ENCODE results near the gene NSUN4. TPM values are rescaled to one million over a fixed set of nuclear protein-coding genes. Genes with fewer than 3 reads are reported as not detected.
"Not testable (repeated sequence)": the region's sequence is repeated elsewhere in the genome, so short reads cannot be mapped to it uniquely, and the experiment has no call there.

NSUN4 gene
- total RNA-seq, 1 donor from 2014 or later = 26.3 TPM

DNA sequence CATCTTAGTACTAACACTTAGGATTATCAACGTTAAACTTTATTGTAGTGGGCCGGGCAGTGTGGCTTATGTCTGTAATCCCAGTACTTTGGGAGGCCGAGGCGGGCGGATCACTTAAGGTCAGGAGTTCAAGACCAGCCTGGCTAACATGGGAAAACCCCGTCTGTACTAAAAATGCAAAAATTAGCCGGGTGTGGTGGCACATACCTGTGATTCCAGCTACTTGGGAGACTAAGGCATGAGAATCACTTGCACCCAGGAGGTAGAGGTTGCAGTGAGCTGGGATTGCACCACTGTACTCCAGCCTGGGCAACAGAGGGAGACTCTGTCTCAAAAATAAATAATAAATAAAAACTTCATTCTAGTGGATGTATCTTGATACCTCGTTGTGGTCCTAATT lies 25.2 kb downstream of the NSUN4 start:
- not testable (repeated sequence) for DNase-seq (ENCODE audit: low spot score)

DNA sequence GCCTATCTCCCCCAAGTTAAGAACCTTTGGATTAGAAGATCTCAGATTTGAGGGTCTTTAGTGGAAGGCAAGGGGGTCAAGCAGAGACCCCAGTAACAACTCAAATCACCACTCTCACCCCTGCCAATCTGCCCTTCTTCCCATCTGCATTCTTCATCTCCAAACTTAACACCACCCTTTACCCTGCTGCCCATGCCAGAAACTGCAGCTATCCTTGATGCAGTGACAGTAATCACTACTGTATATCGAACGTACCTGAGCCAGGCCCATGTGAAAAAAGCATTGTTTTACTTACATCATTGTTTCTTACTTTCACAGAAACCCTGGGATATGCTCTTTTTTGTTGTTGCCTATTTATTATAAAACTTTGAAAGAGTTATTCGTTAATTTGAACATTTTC lies 26.5 kb downstream of the NSUN4 start:
- DNase-seq (ENCODE audit: low spot score) = no peak

DNA sequence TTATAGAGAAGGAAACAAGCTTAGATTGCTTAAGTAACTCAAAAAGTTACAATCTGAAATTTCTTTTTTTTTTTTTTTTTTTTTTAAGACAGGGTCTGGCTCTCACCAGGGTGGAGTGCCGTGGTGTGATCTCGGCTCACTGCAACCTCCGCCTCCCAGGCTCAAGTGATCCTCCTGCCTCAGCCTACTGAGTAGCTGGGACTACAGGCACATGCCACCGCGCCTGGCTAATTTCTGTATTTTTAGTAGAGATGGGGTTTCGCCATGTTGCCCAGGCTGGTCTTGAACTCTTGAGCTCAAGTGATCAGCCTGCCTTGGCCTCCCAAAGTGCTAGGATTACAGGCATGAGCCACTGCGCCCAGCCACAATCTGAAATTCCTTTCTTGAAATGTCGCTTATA lies 27.1 kb downstream of the NSUN4 start:
- not testable (repeated sequence) for DNase-seq (ENCODE audit: low spot score)

DNA sequence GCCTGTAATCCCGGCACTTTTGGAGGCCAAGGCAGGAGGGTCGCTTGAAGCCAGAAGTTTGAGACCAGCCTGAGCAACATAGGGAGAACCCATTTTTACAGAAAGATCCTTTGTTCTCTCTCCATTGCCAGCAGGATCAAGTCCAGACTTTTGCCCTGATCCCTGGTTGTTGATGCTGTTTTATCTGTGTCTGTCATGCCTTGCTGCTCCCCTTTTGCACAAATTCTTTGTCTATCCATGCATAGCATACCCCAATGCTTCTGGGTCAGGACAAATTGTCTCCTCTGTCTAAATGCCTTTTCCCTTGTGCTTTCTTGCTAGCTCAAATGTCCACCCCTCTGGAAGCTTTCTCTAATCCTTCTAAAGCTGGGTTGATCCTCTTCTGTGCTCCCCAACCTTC lies 28.2 kb downstream of the NSUN4 start:
- no peak for DNase-seq (ENCODE audit: low spot score)

DNA sequence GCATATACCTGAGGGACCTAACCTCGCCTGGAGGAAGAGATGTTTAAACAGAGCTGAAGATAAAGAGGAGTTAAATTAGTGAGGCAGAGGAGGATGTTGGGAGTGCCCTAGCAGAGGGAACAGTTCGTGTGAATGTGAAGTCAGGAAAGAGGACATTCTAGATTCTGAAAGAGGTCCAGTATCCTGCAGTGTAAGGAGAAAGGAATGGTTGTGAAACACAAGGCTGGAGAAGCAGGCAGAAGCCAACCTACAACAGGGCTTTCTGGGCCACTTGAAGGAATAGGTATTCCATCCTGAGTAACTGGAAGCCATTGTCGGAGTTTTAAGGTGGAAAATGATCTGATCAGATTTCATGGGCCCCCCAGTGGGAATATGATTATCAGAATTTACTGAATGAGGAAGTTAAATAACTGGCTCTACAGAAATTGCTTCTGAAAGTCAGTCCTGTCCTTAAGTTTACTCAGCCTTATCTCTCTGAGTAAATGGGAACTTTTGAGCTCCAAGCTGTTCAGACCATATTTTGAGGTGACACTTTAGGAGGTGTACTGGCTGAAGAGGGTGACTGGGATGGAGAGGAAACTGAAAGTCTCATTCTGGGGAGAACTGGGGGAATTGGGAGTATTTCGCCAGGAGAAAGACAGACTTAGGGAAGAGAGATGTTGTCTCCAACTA lies 29.1 kb downstream of the NSUN4 start:
- no peak for DNase-seq (ENCODE audit: low spot score)

DNA sequence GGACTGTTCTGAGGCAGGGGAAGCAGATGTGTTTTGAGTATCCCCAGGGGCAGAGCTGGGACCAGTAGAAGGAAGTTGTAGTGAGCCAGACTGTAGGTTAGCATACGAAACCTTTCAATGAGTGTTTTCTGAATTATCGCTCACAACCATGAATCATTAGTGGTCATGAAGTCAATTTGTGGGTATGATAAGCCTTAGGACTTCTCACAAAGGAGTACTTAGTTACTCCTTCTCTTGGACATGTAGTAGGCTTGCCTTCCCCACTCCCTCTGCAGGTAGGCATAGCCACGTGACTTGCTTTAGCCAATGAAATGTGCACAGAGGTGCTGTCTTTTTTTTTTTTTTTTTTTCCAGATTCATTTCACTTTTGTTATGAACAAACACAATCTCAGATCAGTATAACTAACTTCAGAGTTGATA lies 29.6 kb downstream of the NSUN4 start:
- no peak for DNase-seq (ENCODE audit: low spot score)

DNA sequence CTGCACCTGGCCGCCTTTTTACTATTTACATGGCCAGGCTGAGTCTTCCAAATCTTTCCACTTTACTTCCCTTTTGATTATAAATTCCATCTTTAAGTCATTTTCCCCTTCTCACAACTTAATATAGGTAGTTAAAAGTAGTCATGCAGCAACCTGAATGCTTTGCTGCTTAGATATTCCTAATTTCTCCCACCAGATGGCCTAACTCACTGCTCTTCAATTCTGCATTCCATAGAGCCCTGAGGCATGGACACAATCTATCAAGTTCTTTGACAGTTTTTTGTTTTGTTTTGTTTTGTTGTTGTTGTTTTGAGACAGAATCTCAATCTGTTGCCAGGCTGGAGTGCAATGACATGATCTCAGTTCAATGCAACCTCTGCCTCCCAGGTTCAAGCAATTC lies 31.8 kb downstream of the NSUN4 start:
- DNase-seq (ENCODE audit: low spot score) = no peak

DNA sequence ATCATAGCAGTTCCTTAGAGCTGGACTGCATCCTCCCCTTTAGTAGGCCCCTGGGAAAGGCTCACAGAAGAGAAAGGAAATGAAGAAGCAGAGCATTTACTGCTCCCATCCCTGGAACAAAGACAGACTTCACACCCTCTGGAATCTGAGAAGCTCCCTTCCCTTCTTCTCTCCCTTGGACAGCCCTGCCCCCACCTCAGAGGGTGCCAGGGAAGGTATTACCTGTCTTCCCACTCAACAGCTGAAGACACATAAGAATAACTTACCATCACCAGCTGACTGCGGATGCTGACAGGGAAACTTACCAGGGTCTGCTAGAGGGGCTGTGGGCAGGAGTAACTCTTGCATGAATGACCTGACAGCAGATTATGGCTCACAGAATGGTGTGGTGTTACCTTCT lies 39.4 kb downstream of the NSUN4 start:
- no peak for DNase-seq (ENCODE audit: low spot score)

DNA sequence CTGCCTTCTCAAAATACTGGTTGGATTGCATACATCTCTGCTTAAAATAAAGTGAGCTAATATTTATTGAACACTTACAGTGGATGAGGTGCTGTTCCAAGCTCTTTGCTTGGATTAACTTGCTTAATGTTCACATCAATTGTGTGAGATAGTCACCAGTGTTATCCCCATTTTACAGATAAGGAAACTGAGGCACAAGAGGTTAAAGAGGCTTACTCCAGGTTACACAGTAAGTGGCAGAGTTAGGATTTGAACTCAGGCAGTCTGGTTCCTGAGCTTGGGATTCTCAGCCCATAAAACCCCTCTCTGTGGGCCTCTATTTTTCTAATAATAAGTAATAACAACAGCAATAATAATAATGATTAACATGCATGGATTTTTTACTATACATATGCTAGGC lies 39.9 kb downstream of the NSUN4 start:
- DNase-seq (ENCODE audit: low spot score) = no peak

DNA sequence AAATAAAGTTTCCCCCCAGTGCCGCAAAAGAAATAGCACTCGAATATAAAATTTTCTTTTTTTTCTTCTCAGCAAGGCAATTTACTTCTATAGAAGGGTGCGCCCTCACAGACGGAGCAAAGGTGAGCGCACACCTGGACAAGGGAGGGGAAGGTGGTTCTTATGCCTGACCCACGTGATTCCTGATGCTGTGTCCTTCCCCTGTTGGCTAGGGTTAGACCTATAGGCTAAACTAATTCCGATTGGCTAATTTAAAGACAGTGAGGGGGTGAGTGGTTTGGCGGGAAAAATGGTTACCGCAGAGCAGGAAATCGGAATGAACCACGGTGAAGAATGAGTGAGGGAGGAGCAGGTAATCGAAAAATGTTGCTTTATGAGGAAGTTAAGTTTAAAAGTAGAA lies 52.9 kb downstream of the NSUN4 start:
- DNase-seq (ENCODE audit: low spot score) = no peak

DNA sequence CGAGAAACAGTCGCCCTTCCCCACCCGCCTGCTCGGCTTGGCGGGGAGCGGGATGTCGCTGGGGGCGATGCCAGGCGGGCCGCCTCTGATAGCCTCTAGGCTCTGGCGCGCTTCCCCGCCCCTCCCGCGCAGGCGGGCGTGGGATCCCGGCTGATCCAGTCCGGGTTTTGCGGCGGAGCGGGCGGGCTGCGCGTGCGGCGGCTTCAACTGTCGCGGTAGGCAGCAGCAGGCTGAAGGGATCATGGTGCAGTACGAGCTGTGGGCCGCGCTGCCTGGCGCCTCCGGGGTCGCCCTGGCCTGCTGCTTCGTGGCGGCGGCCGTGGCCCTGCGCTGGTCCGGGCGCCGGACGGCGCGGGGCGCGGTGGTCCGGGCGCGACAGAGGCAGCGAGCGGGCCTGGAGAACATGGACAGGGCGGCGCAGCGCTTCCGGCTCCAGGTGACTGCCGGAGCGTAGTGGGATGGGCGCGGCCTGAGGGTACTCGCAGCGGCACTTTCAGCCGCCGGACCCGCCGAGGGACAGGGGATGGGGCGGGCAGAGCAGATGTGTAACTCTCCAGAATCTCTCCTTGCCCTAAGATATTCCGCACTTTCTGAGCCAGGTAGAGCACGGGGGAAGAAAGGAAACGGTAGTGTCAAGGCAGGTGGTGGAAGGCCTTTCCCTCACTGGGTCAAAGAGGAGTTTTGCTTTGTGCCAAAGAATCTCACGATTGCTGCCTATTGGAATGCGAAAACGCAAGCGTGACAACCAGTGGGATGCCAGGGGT lies 53.7 kb downstream of the NSUN4 start, which contains the start of gene FAAH:
TSS of gene FAAH (plus strand) at position 210 of the 764 bp plus-strand sequence. CDS start at position 242, 32 bp downstream.
- peak; percentile 62 for DNase-seq (ENCODE audit: low spot score)

DNA sequence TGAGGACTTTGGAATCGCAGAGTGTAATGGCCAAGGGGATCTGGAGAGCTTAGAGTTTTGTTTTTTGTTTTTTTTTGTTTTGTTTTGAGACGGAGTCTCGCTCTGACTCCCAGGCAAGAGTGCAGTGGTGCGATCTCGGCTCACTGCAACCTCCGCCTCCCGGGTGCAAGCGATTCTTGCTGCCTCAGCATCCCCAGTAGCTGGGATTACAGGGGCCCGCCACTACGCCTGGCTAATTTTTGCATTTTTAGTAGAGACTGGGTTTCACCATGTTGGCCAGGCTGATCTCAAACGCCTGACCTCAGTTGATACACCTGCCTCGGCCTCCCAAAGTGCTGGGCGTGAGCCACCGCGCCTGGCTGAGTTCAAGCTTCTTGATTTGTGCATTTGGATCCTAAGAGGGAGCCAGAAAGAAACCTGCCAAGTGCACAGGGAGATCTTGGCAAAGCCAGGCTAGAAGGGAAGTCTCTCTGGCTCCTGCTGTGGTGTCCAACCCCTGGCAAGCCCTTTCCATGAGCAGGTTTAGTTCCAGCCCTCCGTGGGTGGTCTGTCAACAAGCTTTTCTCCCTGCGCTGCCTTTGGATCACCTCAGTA lies 54.4 kb downstream of the NSUN4 start:
- DNase-seq (ENCODE audit: low spot score) = no peak

DNA sequence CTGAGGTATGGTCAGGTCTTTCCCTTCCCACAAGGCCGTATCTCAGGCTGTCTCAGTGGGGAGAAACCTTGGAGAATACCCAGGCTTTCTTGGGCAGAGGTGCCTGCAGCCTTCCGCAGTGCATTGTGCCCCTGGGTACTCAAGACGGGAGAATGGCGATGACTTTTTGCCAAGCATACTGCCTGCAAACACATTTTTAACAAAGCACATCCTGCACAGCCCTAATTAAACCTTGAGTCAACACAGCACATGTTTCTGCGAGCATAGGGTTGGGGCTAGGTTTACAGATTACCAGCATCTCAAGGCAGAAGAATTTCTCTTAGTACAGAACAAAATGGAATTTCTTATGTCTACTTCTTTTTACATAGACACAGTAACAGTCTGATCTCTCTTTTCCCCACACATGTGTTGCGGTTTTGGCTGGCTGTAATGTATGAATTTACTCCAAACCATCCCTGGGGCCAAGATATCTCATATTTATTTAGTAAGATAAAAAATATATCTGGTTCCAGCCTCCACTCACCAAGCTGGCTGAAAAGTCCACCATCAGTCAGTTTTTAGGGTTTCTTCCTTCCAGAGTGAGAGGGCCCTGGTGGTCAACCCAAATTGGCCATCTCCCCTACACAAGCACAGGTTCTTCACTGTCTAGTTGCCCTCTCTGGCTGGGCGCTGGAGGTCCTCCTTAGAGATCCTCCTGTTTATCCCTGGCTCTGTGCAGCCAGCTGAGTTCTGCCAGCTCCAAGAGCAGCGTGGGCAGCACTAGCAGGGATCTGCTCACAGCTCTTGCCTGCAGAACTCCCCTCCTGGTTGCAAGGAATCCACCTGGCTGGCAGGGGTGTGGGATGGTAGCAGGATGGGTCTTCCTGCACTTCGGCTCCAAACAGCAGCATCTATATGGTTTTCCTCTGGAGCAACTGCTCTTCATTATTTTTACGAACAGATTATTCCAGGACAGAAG lies 56.1 kb downstream of the NSUN4 start:
- DNase-seq (ENCODE audit: low spot score) = no peak

DNA sequence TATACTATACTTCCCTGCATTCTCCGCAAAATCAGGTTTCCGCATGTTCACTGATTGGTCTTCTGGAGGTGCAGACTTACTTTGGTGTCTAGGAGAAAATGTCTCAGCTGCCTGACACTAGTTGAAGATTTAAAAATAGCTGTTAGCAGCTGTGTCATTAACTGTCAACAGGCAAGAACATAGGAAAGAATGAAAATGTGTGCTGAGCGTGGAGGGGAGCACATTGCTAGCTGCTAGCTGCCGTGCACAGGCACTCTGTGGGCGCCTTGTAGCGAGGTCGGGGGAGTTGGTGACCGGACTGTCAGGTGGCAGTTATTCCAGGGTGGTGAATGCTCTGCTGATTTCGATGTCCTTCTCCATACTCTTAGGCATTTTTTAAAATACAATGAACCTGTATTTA lies 58.7 kb downstream of the NSUN4 start:
- no peak for DNase-seq (ENCODE audit: low spot score)

DNA sequence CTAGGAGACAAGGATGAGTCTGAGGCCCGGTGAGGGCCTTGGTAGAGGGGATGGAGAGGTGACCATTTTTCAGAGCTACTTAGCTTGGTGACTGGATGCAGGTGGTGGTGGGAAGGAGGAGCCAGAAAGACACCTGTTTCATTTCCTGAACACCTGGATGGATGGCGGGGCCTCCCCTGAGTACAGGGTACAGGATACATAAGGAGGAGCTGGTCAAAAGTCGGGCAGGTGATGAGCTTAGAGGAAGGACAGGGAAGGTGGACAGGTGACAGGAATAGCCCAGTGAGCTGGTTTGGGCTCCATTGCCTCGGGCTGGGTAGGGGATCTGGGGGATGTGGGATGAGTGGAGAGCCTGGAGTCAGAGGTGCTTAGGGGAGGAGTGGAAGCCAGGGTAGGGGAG lies 59.8 kb downstream of the NSUN4 start:
- no peak for DNase-seq (ENCODE audit: low spot score)

DNA sequence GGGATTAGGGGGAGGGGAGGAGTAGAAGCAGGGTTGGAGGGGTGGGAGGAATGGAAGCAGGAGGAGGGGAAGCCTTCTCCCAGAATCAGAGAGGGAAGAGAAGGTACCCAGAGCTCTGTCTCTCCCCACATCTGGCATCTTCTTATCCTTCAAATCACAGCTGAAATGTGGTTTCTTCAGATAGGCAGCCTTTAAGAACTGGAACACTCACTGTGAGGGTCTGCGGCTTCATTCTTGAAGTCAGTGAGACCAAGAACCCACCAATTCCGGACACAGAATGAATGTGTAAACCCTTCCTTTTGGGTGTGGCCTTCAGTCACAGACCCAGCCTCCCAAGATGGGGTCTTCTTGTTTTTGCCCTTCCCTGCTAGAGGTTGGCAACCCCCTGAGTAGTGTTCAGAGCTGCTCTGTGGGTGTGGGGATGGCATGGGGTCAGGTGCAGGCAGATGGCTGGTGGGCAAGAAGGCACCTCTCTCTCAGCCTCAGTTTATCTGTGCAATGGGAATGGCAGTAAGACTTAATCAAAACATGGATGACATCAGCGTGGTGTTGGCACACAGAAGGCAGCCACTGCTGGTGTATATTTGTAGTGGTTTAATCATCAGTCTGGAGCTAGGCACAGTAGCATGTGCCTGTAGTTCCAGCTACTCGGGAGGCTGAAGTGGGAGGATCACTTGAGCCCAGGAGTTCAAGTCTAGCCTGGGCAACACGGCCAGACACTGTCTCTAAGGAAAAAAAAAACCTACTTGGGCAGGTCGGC lies 60.7 kb downstream of the NSUN4 start:
- DNase-seq (ENCODE audit: low spot score) = no peak

DNA sequence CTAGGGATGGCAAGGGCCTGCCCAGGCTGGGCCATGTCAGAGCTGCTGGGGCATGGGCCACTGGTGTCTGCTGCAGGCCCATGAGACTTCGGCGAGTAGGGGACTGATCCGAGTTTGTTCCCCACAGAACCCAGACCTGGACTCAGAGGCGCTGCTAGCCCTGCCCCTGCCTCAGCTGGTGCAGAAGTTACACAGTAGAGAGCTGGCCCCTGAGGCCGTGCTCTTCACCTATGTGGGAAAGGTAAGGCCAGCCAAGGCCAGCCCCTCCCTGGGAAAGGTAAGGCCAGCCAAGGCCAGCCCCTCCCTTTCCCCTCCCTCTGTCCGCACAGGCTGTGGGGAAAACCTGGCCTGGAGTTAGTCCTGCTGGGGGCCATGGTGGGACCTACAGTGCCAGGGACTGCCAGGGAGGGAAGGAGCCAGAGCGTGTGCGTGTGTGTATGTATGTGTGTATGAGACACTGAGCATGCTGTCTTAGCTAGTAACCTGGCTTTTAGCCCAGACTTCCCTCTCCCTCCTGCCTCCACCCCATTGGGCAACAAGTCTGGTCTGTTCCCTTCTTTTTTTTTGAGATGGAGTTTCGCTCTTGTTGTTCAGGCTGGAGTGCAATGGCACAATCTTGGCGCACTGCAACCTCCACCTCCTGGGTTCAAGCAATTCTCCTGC lies 61.5 kb downstream of the NSUN4 start:
- peak; percentile 86 for DNase-seq (ENCODE audit: low spot score)

DNA sequence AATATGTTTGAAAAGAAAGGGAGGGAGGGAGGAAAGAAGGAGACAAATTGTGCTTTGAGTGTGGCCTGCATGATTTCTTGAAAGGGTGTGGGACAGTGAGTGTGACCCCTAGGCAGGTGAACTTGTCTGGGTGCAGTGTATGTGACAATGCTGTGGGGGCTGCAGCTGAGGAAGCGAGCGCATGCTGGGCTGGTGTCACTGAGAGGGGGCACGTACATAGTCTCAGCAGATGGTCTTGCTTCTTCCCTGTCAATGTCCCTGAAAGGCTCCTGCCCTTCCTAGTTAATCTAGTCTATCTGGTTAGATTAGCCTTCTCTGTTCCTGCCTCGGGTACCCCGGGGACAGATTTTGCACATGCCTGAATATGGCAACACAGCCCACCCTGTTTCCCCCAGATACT lies 63.3 kb downstream of the NSUN4 start:
- DNase-seq (ENCODE audit: low spot score) = no peak

DNA sequence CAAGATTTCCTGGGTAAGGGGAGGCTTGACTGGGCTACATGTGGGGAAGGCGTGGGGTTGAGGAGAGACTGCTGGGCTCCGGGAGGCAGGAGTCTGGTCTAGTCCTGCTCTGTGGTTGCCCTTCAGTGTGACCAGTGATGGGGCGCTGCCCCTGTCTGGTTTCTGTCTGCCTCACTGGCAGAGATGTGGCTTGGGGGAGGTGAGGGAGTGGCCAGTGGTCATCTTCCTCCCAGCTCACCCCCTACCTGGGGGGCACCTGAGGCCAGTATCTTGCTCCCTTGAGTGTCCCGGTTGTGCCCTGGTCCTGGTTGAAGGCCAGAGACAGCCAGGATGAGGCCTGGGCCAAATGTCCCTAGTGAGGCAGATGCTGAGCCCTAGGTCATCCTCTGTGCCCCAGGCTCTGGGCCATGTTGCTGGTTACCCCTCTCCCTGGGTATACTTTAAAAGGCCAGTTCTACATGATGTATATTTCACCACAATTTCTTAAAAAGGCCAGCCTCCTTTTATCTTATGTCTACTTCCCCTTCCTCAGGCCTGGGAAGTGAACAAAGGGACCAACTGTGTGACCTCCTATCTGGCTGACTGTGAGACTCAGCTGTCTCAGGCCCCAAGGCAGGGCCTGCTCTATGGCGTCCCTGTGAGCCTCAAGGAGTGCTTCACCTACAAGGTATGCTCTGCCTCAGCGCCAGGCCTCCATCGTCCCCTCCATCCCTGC lies 64.0 kb downstream of the NSUN4 start:
- no peak for DNase-seq (ENCODE audit: low spot score)

DNA sequence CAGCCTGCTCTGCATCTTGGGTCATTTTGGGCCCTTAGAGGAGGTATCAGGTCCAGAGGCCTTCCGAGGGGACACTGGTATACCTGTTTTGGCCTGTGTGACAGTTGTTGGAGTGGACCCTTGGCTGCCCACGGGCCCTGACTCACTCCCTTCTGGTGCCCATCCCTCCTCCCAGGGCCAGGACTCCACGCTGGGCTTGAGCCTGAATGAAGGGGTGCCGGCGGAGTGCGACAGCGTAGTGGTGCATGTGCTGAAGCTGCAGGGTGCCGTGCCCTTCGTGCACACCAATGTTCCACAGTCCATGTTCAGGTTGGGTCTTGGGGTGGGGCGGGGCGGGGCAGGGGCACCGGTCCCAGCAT lies 64.6 kb downstream of the NSUN4 start:
- no peak for DNase-seq (ENCODE audit: low spot score)
